Tibial nerve (tissue), 4 donors: ENCODE data around the gene CYTH3. TPM values are rescaled to one million over a fixed set of nuclear protein-coding genes. Genes with fewer than 3 reads are reported as not detected.

Experiments
- DNase-seq, 2 donors: peaks; one replicate each; pipeline ENCODE4 v3.0.0-alpha.2; 2019; ENCODE audit warnings: low spot score in 2 of 2
- H3K27ac ChIP-seq, 4 donors: fragments of 200-600 bp; sonication (generic) in 3 of 4; one replicate each; pipeline ENCODE4 v1.5.1; 2017 to 2019; ENCODE audit warnings: mild to moderate bottlenecking in 1 of 4
- H3K27me3 ChIP-seq, 2 donors: fragments of 200-600 bp; sonication (generic) in 1 of 2; one replicate each; pipeline versions ENCODE4 v1.5.1 to v1.6.0; 2017 to 2019
- H3K36me3 ChIP-seq, 3 donors: fragments of 200-600 bp; sonication (generic); one replicate each; pipeline ENCODE4 v1.5.1; 2018 to 2019
- H3K4me1 ChIP-seq, 4 donors: fragments of 200-600 bp; sonication (generic) in 3 of 4; one replicate each; pipeline ENCODE4 v1.5.1; 2017 to 2019
- H3K4me3 ChIP-seq, 4 donors: fragments of 200-600 bp; sonication (generic) in 3 of 4; one replicate each; pipeline ENCODE4 v1.5.1; 2017 to 2019; ENCODE audit warnings: mild to moderate bottlenecking in 1 of 4, moderate library complexity in 1 of 4
- H3K9me3 ChIP-seq, 4 donors: fragments of 200-600 bp; sonication (generic) in 3 of 4; one replicate each; pipeline ENCODE4 v1.5.1; 2017 to 2019
- CTCF ChIP-seq, 5 experiments: fragments of 200-600 bp in 3 of 5; fragments of 450-650 bp in 2 of 5; sonication (generic) in 3 of 5; IDR thresholded peaks; one replicate each; pipeline ENCODE4 v1.5.1; 2016 to 2019; ENCODE audit warnings: antibody characterized with exemption in 5 of 5, mild to moderate bottlenecking in 3 of 5, moderate library complexity in 2 of 5
- EP300 ChIP-seq, 2 donors: sonication (generic); formaldehyde crosslinking; IDR thresholded peaks; one replicate each; pipeline ENCODE4 v1.6.1; 2017; ENCODE audit warnings: antibody characterized with exemption in 2 of 2, mild to moderate bottlenecking in 1 of 2
- POLR2A ChIP-seq, 2 donors: fragments of 450-650 bp; IDR thresholded peaks; one replicate each; pipeline ENCODE4 v1.6.1; 2017; ENCODE audit warnings: antibody characterized with exemption in 2 of 2, mild to moderate bottlenecking in 2 of 2, moderate library complexity in 2 of 2
- WGBS, 2 donors: methylation state at CpG; one replicate each; pipeline ENCODE4 v1.1.5; 2018; 5-methylcytosine and 5-hydroxymethylcytosine counted together
- total RNA-seq, 4 donors: library from RNA; depleted of rRNA; stranded (reverse); fragments of >200 nt; gene quantifications; one replicate each; pipeline ENCODE4 v1.1.0, GENCODE V29; 2016

Gene CYTH3
- total RNA-seq, 4 donors from 2014 or later, result 49.2 to 61.2 (median 53.2) TPM

GRCh38 chr7:6142871-6143380 is 129.5 kb downstream of the CYTH3 start:
- no peak overlapping the region for H3K27ac ChIP-seq
- no peak for DNase-seq
- no peak overlapping the region for H3K4me3 ChIP-seq
- H3K9me3 ChIP-seq, result no peaks in the 10 kb centered on the region
- TF ChIP-seq CTCF (IDR thresholded peaks at IDR 0.05) (no peak), EP300 (IDR thresholded peaks at IDR 0.05) (no peak), POLR2A (IDR thresholded peaks at IDR 0.05) (no peak)
- H3K36me3 ChIP-seq, result peaks cover 3 to 82% (median 36%) of the 10 kb centered on the region in 3 donors
- no peaks in the 10 kb centered on the region for H3K4me1 ChIP-seq
- WGBS, 2 donors, result 94 to 98% methylated on average over 16 of the region's 16 CpGs
- H3K27me3 ChIP-seq, result no peaks in the 10 kb centered on the region

DNA sequence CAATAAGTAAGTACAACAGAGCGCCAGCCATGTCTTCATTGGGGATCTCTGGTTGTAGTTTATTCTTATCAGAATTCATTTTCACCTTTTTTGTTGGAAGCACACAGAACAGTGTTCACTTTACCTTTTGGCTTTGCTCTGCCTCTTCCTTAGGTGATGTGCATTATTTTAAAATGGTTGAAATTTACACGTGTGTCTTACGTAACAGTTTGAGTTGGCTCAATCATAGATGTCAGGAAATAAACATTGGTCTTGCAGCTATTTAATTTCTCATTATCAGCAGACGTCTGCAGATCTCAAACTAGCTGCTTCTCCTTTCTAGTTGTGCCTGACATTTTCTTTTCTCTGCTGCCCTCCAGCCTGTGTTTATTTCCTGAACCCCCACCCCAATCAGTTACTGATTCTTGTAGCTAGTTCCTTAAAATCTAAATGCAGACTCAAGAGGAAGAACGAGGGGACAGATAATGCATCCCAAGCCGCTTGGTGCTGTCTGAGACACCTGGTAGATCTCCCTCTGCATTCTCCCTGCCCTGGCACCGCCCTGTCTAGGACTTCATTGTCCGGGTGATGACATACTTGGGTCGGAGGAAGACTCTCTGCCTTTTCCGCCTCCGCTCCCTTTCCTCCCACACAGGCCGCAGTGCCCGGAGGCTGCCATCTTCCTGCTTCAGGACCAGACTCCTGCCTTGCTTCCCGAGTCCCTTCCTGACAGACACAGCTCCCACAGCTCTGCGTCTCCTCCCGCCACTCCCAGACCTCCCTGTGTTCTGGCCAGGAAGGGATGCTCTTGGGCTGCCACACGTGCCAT is 133.0 kb downstream of the CYTH3 start:
- Histone ChIP-seq H3K9me3 (no peaks in the 10 kb centered on the region), H3K27ac (peak overlapping the region in 1 of 4 donors; percentile 24), H3K36me3 (peaks cover 0 to 77% (median 7%) of the 10 kb centered on the region in 3 donors), H3K27me3 (no peaks in the 10 kb centered on the region), H3K4me3 (no peak overlapping the region), H3K4me1 (no peaks in the 10 kb centered on the region)
- TF ChIP-seq EP300 (IDR thresholded peaks at IDR 0.05), result peak in 1 of 2 donors; percentile 9
- TF ChIP-seq POLR2A (IDR thresholded peaks at IDR 0.05), result no peak
- TF ChIP-seq CTCF (IDR thresholded peaks at IDR 0.05), result no peak
- no peak for DNase-seq
- WGBS, 2 donors, result 80 to 82% methylated on average over 17 of the region's 17 CpGs

DNA sequence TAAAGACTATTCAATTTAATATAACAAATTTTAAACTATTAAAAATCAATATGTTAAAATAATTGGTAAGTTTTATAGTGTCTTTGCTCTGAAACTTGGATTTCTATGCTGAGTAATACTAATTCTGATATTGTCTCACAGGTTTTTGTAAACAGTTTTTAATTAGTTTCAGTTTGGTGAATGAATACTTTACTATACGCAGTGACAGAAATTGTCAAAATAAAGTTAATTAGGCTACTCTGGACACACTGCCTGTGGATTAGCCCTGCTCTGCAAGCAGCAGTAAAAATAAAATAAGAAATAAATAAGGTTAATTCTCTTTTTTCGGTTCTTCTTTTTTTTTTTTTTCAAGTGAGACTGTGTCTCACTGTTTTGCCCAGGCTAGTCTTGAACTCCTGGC is 135.9 kb downstream of the CYTH3 start:
- DNase-seq, result no peak
- peaks cover 0 to 83% (median 7%) of the 10 kb centered on the region in 3 donors for H3K36me3 ChIP-seq
- no peaks in the 10 kb centered on the region for H3K27me3 ChIP-seq
- no peaks in the 10 kb centered on the region for H3K9me3 ChIP-seq
- no peak for TF ChIP-seq CTCF (IDR thresholded peaks at IDR 0.05)
- TF ChIP-seq POLR2A (IDR thresholded peaks at IDR 0.05), result no peak
- no peak for TF ChIP-seq EP300 (IDR thresholded peaks at IDR 0.05)
- no peak overlapping the region for H3K4me3 ChIP-seq
- no peaks in the 10 kb centered on the region for H3K4me1 ChIP-seq
- WGBS, 2 donors, result 88 to 91% methylated on average over 2 of the region's 2 CpGs
- no peak overlapping the region for H3K27ac ChIP-seq

GRCh38 chr7:6133249-6133648 is 139.2 kb downstream of the CYTH3 start:
- H3K27ac ChIP-seq, result no peak overlapping the region
- 98 to 100% methylated on average over 1 of the region's 1 CpG for WGBS, 2 donors
- H3K36me3 ChIP-seq, result peaks cover 0 to 79% (median 3%) of the 10 kb centered on the region in 3 donors
- no peak overlapping the region for H3K4me3 ChIP-seq
- H3K9me3 ChIP-seq, result no peaks in the 10 kb centered on the region
- peaks cover 0 to 8% (median 0%) of the 10 kb centered on the region in 4 donors for H3K4me1 ChIP-seq
- H3K27me3 ChIP-seq, result no peaks in the 10 kb centered on the region
- no peak for DNase-seq
- TF ChIP-seq POLR2A (IDR thresholded peaks at IDR 0.05), result no peak

GRCh38 chr7:6130007-6130587 is 142.3 kb downstream of the CYTH3 start:
- peaks cover 0 to 76% (median 3%) of the 10 kb centered on the region in 3 donors for H3K36me3 ChIP-seq
- peaks cover 0 to 8% (median 0%) of the 10 kb centered on the region in 4 donors for H3K4me1 ChIP-seq
- no peaks in the 10 kb centered on the region for H3K27me3 ChIP-seq
- H3K27ac ChIP-seq, result no peak overlapping the region
- 85 to 92% methylated on average over 10 of the region's 10 CpGs for WGBS, 2 donors
- H3K4me3 ChIP-seq, result no peak overlapping the region
- no peaks in the 10 kb centered on the region for H3K9me3 ChIP-seq
- no peak for DNase-seq
- no peak for TF ChIP-seq CTCF (IDR thresholded peaks at IDR 0.05)
- TF ChIP-seq EP300 (IDR thresholded peaks at IDR 0.05), result no peak
- TF ChIP-seq POLR2A (IDR thresholded peaks at IDR 0.05), result no peak
